Endothelial cell (in vitro differentiated cells): ENCODE results near the gene PARK7. TPM values are rescaled to one million over a fixed set of nuclear protein-coding genes. Genes with fewer than 3 reads are reported as not detected.

ENCODE experiments used
- DNase-seq: peaks from one replicate; pipeline ENCODE4 v3.0.0; 2021; ENCODE audit warnings: low spot score
- H3K27ac Mint-ChIP-seq: one replicate; pipeline ENCODE4 v1.8.0; 2021; ENCODE audit warnings: mixed read lengths, inconsistent platforms; ENCODE audit not compliant: unreplicated experiment
- H3K27me3 Mint-ChIP-seq: one replicate; pipeline ENCODE4 v1.8.0; 2021; ENCODE audit warnings: mild to moderate bottlenecking, moderate library complexity, mixed read lengths, inconsistent platforms; ENCODE audit not compliant: unreplicated experiment
- H3K36me3 Mint-ChIP-seq: one replicate; pipeline ENCODE4 v1.8.0; 2021; ENCODE audit warnings: mild to moderate bottlenecking, low read depth, mixed read lengths, inconsistent platforms; ENCODE audit not compliant: unreplicated experiment
- H3K4me1 Mint-ChIP-seq: one replicate; pipeline ENCODE4 v1.8.0; 2021; ENCODE audit warnings: mild to moderate bottlenecking, mixed read lengths, inconsistent platforms; ENCODE audit not compliant: unreplicated experiment
- H3K4me3 Mint-ChIP-seq: one replicate; pipeline ENCODE4 v1.8.0; 2021; ENCODE audit warnings: mild to moderate bottlenecking, mixed read lengths, inconsistent platforms; ENCODE audit not compliant: unreplicated experiment
- H3K9me3 Mint-ChIP-seq: one replicate; pipeline ENCODE4 v1.8.0; 2021; ENCODE audit warnings: mixed read lengths, inconsistent platforms; ENCODE audit not compliant: unreplicated experiment
- CTCF ChIP-seq: fragments of 200-600 bp; sonication (generic); IDR thresholded peaks from one replicate; pipeline ENCODE4 v1.5.0; 2021; ENCODE audit warnings: antibody characterized with exemption; ENCODE audit not compliant: unreplicated experiment
- total RNA-seq: library from RNA; stranded (reverse); fragmentation: NEBNext Ultra II Directional; extraction: Animal tissue kit (Norgen Biotek cat#: 25700); gene quantifications from one replicate; pipeline ENCODE4 v1.2.1, GENCODE V29; 2021; ENCODE audit not compliant: unreplicated experiment

Gene PARK7
- total RNA-seq, 1 donor from 2014 or later = 223 TPM

- peaks cover 18% of the 10 kb centered on the region for H3K36me3 Mint-ChIP-seq
- no peak overlapping the region for H3K27ac Mint-ChIP-seq
- no peak for DNase-seq
- H3K27me3 Mint-ChIP-seq = peaks cover 1% of the 10 kb centered on the region
- TF ChIP-seq CTCF = no peak
- no peak overlapping the region for H3K4me3 Mint-ChIP-seq
- peaks cover 32% of the 10 kb centered on the region for H3K4me1 Mint-ChIP-seq
- no peaks in the 10 kb centered on the region for H3K9me3 Mint-ChIP-seq
Observed at GRCh38 chr1:8006037-8006963, 44.8 kb downstream of the PARK7 start.

GRCh38 chr1:8009043-8010002 lies 47.8 kb downstream of the PARK7 start:
- DNase-seq = no peak
- Mint-ChIP-seq H3K4me3 (no peak overlapping the region), H3K27ac (no peak overlapping the region), H3K36me3 (peaks cover 23% of the 10 kb centered on the region), H3K4me1 (peaks cover 24% of the 10 kb centered on the region), H3K9me3 (no peaks in the 10 kb centered on the region), H3K27me3 (peaks cover 1% of the 10 kb centered on the region)
- TF ChIP-seq CTCF = no peak

- no peak for TF ChIP-seq CTCF
- Mint-ChIP-seq H3K4me3 (no peak overlapping the region), H3K27ac (no peak overlapping the region), H3K27me3 (peaks cover 1% of the 10 kb centered on the region), H3K9me3 (no peaks in the 10 kb centered on the region), H3K4me1 (peaks cover 17% of the 10 kb centered on the region), H3K36me3 (peaks cover 21% of the 10 kb centered on the region)
- DNase-seq = no peak
Observed at GRCh38 chr1:8010080-8010664, 48.7 kb downstream of the PARK7 start.

- H3K27me3 Mint-ChIP-seq = peaks cover 1% of the 10 kb centered on the region
- no peak overlapping the region for H3K4me3 Mint-ChIP-seq
- no peaks in the 10 kb centered on the region for H3K9me3 Mint-ChIP-seq
- peaks cover 21% of the 10 kb centered on the region for H3K36me3 Mint-ChIP-seq
- H3K4me1 Mint-ChIP-seq = peaks cover 12% of the 10 kb centered on the region
- no peak for DNase-seq
- TF ChIP-seq CTCF = no peak
- H3K27ac Mint-ChIP-seq = no peak overlapping the region
Observed at GRCh38 chr1:8011016-8011415, 49.5 kb downstream of the PARK7 start.
